SK-N-SH treated with all-trans-retinoic acid at 6 μM for 48 hours (cell line): ENCODE data around the gene SFI1.

Experiments used
- CSDC2 ChIP-seq: fragments of 250-450 bp; sonication (Bioruptor Pico); IDR thresholded peaks from 2 replicates; pipeline ENCODE4 v1.5.0; 2020; ENCODE audit warnings: mild to moderate bottlenecking, moderate library complexity
- TOX ChIP-seq: fragments of 250-450 bp; sonication (Bioruptor Pico); IDR thresholded peaks from 2 replicates; pipeline ENCODE4 v1.8.0; 2021; ENCODE audit warnings: mild to moderate bottlenecking, moderate library complexity, borderline replicate concordance
- TF ChIP-seq, protein P1 (sequence below): fragments of 250-450 bp; sonication (Bioruptor Pico); IDR thresholded peaks from 2 replicates; pipeline ENCODE4 v1.8.0; 2020; ENCODE audit warnings: mild to moderate bottlenecking, moderate library complexity, borderline replicate concordance
- TF ChIP-seq, protein P2 (sequence below): fragments of 250-450 bp; sonication (Bioruptor Pico); IDR thresholded peaks from 2 replicates; pipeline ENCODE4 v1.5.1; 2020; ENCODE audit warnings: low read depth, mild to moderate bottlenecking, moderate library complexity

DNA sequence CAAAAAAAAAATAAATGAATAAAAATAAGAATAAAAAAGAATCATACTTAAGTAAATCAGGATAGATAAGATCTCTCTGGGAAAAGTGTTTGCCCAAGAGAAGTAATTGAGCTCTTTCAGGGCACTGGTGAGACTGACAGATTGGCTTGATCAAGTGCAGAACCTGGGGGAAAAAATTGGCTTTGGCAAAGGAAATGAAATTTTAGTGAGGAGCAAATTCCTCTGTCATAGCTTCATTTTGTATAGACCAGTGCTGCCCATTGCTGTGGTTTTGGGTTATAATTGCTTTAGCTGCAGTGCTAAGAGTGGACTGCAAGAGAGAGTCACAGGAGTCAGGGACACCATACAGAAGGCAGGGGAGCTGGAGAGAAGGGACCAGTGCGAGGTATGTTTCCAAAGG lies 35.7 kb downstream of the SFI1 start:
- TF ChIP-seq, protein P1, sequence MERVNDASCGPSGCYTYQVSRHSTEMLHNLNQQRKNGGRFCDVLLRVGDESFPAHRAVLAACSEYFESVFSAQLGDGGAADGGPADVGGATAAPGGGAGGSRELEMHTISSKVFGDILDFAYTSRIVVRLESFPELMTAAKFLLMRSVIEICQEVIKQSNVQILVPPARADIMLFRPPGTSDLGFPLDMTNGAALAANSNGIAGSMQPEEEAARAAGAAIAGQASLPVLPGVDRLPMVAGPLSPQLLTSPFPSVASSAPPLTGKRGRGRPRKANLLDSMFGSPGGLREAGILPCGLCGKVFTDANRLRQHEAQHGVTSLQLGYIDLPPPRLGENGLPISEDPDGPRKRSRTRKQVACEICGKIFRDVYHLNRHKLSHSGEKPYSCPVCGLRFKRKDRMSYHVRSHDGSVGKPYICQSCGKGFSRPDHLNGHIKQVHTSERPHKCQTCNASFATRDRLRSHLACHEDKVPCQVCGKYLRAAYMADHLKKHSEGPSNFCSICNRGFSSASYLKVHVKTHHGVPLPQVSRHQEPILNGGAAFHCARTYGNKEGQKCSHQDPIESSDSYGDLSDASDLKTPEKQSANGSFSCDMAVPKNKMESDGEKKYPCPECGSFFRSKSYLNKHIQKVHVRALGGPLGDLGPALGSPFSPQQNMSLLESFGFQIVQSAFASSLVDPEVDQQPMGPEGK (CRISPR knock-in tag): no peak
- TF ChIP-seq CSDC2 (CRISPR knock-in tag): no peak
- TF ChIP-seq TOX (CRISPR knock-in tag): no peak
- TF ChIP-seq, protein P2, sequence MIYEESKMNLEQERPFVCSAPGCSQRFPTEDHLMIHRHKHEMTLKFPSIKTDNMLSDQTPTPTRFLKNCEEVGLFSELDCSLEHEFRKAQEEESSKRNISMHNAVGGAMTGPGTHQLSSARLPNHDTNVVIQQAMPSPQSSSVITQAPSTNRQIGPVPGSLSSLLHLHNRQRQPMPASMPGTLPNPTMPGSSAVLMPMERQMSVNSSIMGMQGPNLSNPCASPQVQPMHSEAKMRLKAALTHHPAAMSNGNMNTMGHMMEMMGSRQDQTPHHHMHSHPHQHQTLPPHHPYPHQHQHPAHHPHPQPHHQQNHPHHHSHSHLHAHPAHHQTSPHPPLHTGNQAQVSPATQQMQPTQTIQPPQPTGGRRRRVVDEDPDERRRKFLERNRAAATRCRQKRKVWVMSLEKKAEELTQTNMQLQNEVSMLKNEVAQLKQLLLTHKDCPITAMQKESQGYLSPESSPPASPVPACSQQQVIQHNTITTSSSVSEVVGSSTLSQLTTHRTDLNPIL: no peak
